Large intestine (tissue), 3 donors: ENCODE measurements around the gene GPR32. TPM values are rescaled to one million over a fixed set of nuclear protein-coding genes. Genes with fewer than 3 reads are reported as not detected.
A peak's percentile ranks its signal among the peaks of the same experiment; 100 is the strongest.

Experiments
- DNase-seq, 2 donors: peaks; one replicate each; pipeline versions ENCODE4 v3.0.0 to v3.0.0-alpha.2; 2013
- H3K27ac ChIP-seq: one replicate; pipeline ENCODE4 v1.5.1; 2013; ENCODE audit warnings: low read length
- H3K27me3 ChIP-seq: 2 replicates; pipeline ENCODE4 v1.6.1; 2013; ENCODE audit warnings: low read length; ENCODE audit not compliant: control insufficient read depth, insufficient read depth
- H3K36me3 ChIP-seq: 2 replicates; pipeline ENCODE4 v1.6.1; 2013; ENCODE audit warnings: low read length; ENCODE audit not compliant: control insufficient read depth, insufficient read depth
- H3K4me1 ChIP-seq: one replicate; pipeline ENCODE4 v1.6.1; 2013; ENCODE audit warnings: low read length; ENCODE audit not compliant: control insufficient read depth, insufficient read depth
- H3K4me3 ChIP-seq: one replicate; pipeline ENCODE4 v1.5.1; 2013; ENCODE audit warnings: low read length
- H3K9me3 ChIP-seq: one replicate; pipeline ENCODE4 v1.6.1; 2013; ENCODE audit warnings: mild to moderate bottlenecking, low read depth, low read length, moderate library complexity; ENCODE audit not compliant: control insufficient read depth
- WGBS: methylation state at CpG from one replicate; pipeline ENCODE4 v1.1.5; 2013; ENCODE audit warnings: low lambda C conversion rate; ENCODE audit not compliant: insufficient coverage; 5-methylcytosine and 5-hydroxymethylcytosine counted together
- polyA plus RNA-seq: library from polyadenylated mRNA; unstranded; fragments of 120-200 nt; gene quantifications from one replicate; pipeline ENCODE4 v1.2.1, GENCODE V29; 2013

Gene GPR32
- polyA plus RNA-seq, 1 donor = not detected

GRCh38 chr19:50793558-50794065 is 23.3 kb downstream of the GPR32 start:
- DNase-seq = no peak
- Histone ChIP-seq H3K4me3 (no peak overlapping the region), H3K4me1 (peaks cover 6% of the 10 kb centered on the region), H3K27ac (no peak overlapping the region), H3K27me3 (peaks cover 3% of the 10 kb centered on the region), H3K9me3 (peaks cover 2% of the 10 kb centered on the region), H3K36me3 (peaks cover 19% of the 10 kb centered on the region)
- no CpG with 5 or more reads among the region's 11 CpGs for WGBS

GRCh38 chr19:50794074-50794875 is 24.0 kb downstream of the GPR32 start:
- Histone ChIP-seq H3K36me3 (peaks cover 24% of the 10 kb centered on the region), H3K4me1 (peaks cover 6% of the 10 kb centered on the region), H3K27me3 (peaks cover 3% of the 10 kb centered on the region), H3K9me3 (peaks cover 2% of the 10 kb centered on the region), H3K27ac (no peak overlapping the region), H3K4me3 (no peak overlapping the region)
- peak; percentile 30 to 63 for DNase-seq
- no CpG with 5 or more reads among the region's 16 CpGs for WGBS

GRCh38 chr19:50794876-50795663 is 24.8 kb downstream of the GPR32 start:
- no peak for DNase-seq
- WGBS = no CpG with 5 or more reads among the region's 18 CpGs
- peaks cover 6% of the 10 kb centered on the region for H3K4me1 ChIP-seq
- peaks cover 32% of the 10 kb centered on the region for H3K36me3 ChIP-seq
- H3K4me3 ChIP-seq = no peak overlapping the region
- H3K27me3 ChIP-seq = peaks cover 3% of the 10 kb centered on the region
- no peak overlapping the region for H3K27ac ChIP-seq
- peaks cover 2% of the 10 kb centered on the region for H3K9me3 ChIP-seq

GRCh38 chr19:50795664-50796073 is 25.4 kb downstream of the GPR32 start:
- H3K27ac ChIP-seq = no peak overlapping the region
- H3K36me3 ChIP-seq = peaks cover 34% of the 10 kb centered on the region
- peaks cover 3% of the 10 kb centered on the region for H3K27me3 ChIP-seq
- H3K4me1 ChIP-seq = peaks cover 6% of the 10 kb centered on the region
- no peak for DNase-seq
- no CpG with 5 or more reads among the region's 4 CpGs for WGBS
- no peak overlapping the region for H3K4me3 ChIP-seq
- H3K9me3 ChIP-seq = peaks cover 2% of the 10 kb centered on the region

- peaks cover 6% of the 10 kb centered on the region for H3K4me1 ChIP-seq
- no peak overlapping the region for H3K27ac ChIP-seq
- H3K27me3 ChIP-seq = peaks cover 3% of the 10 kb centered on the region
- WGBS = no CpG with 5 or more reads among the region's 9 CpGs
- peaks cover 39% of the 10 kb centered on the region for H3K36me3 ChIP-seq
- peak; percentile 45 to 68 for DNase-seq
- H3K9me3 ChIP-seq = peaks cover 2% of the 10 kb centered on the region
- no peak overlapping the region for H3K4me3 ChIP-seq
These were observed 25.9 kb downstream of the GPR32 start for GRCh38 chr19:50796128-50796633.

- H3K36me3 ChIP-seq = peaks cover 41% of the 10 kb centered on the region
- peaks cover 6% of the 10 kb centered on the region for H3K4me1 ChIP-seq
- H3K27ac ChIP-seq = no peak overlapping the region
- H3K9me3 ChIP-seq = no peaks in the 10 kb centered on the region
- WGBS = no CpG with 5 or more reads among the region's 8 CpGs
- DNase-seq = no peak
- peaks cover 3% of the 10 kb centered on the region for H3K27me3 ChIP-seq
- no peak overlapping the region for H3K4me3 ChIP-seq
These were observed 26.6 kb downstream of the GPR32 start for GRCh38 chr19:50796634-50797428.

- H3K4me3 ChIP-seq = no peak overlapping the region
- H3K36me3 ChIP-seq = peaks cover 43% of the 10 kb centered on the region
- peaks cover 6% of the 10 kb centered on the region for H3K4me1 ChIP-seq
- no peaks in the 10 kb centered on the region for H3K9me3 ChIP-seq
- WGBS = no CpG with 5 or more reads among the region's 7 CpGs
- peaks cover 3% of the 10 kb centered on the region for H3K27me3 ChIP-seq
- no peak overlapping the region for H3K27ac ChIP-seq
- DNase-seq = no peak
These were observed 27.1 kb downstream of the GPR32 start for GRCh38 chr19:50797429-50797780.

- H3K4me1 ChIP-seq = peaks cover 6% of the 10 kb centered on the region
- H3K27me3 ChIP-seq = peaks cover 3% of the 10 kb centered on the region
- H3K4me3 ChIP-seq = no peak overlapping the region
- H3K27ac ChIP-seq = no peak overlapping the region
- WGBS = no CpG with 5 or more reads among the region's 18 CpGs
- H3K36me3 ChIP-seq = peaks cover 43% of the 10 kb centered on the region
- DNase-seq = no peak
- H3K9me3 ChIP-seq = no peaks in the 10 kb centered on the region
These were observed 27.8 kb downstream of the GPR32 start for GRCh38 chr19:50797781-50798658.

- Histone ChIP-seq H3K9me3 (no peaks in the 10 kb centered on the region), H3K4me1 (peaks cover 6% of the 10 kb centered on the region), H3K27me3 (no peaks in the 10 kb centered on the region), H3K27ac (no peak overlapping the region), H3K4me3 (no peak overlapping the region), H3K36me3 (peaks cover 43% of the 10 kb centered on the region)
- no peak for DNase-seq
- WGBS = no CpG with 5 or more reads among the region's 21 CpGs
These were observed 28.6 kb downstream of the GPR32 start for GRCh38 chr19:50798659-50799546.
